NT2/D1 (cell line): ENCODE measurements around the gene LDB3.

Experiments used
- DNase-seq: peaks from one replicate; pipeline ENCODE4 v3.0.0-alpha.2; 2011; ENCODE audit warnings: low read depth, low spot score
- H3K27me3 ChIP-seq: 2 replicates; pipeline ENCODE4 v1.6.0; 2011; ENCODE audit warnings: mild to moderate bottlenecking; ENCODE audit not compliant: insufficient read length, insufficient read depth
- H3K36me3 ChIP-seq: 2 replicates; pipeline ENCODE4 v1.6.1; 2011; ENCODE audit warnings: mild to moderate bottlenecking, low read length, mixed read lengths; ENCODE audit not compliant: insufficient read depth, insufficient read length
- H3K4me1 ChIP-seq: 2 replicates; pipeline ENCODE4 v1.5.1; 2011; ENCODE audit not compliant: insufficient read depth, insufficient read length
- H3K4me3 ChIP-seq: 2 replicates; pipeline ENCODE4 v1.5.1; 2011; ENCODE audit warnings: low read depth; ENCODE audit not compliant: insufficient read length
- H3K9ac ChIP-seq: 2 replicates; pipeline ENCODE4 v1.6.0; 2011; ENCODE audit warnings: low read depth; ENCODE audit not compliant: insufficient read length
- H3K9me3 ChIP-seq: 2 replicates; pipeline ENCODE4 v1.5.1; 2011; ENCODE audit warnings: mild to moderate bottlenecking, low read length; ENCODE audit not compliant: insufficient read depth
- SUZ12 ChIP-seq: IDR thresholded peaks from 2 replicates; pipeline ENCODE4 v1.6.1; 2011; ENCODE audit not compliant: insufficient read length, insufficient read depth; ENCODE audit errors: extremely low read depth
- YY1 ChIP-seq: IDR thresholded peaks from 2 replicates; pipeline ENCODE4 v1.6.1; 2011; ENCODE audit not compliant: insufficient read length, insufficient read depth
- ZNF274 ChIP-seq: IDR thresholded peaks from 2 replicates; pipeline ENCODE4 v1.6.1; 2011; ENCODE audit warnings: mild to moderate bottlenecking, low read depth, low read length

The LDB3 gene

DNA sequence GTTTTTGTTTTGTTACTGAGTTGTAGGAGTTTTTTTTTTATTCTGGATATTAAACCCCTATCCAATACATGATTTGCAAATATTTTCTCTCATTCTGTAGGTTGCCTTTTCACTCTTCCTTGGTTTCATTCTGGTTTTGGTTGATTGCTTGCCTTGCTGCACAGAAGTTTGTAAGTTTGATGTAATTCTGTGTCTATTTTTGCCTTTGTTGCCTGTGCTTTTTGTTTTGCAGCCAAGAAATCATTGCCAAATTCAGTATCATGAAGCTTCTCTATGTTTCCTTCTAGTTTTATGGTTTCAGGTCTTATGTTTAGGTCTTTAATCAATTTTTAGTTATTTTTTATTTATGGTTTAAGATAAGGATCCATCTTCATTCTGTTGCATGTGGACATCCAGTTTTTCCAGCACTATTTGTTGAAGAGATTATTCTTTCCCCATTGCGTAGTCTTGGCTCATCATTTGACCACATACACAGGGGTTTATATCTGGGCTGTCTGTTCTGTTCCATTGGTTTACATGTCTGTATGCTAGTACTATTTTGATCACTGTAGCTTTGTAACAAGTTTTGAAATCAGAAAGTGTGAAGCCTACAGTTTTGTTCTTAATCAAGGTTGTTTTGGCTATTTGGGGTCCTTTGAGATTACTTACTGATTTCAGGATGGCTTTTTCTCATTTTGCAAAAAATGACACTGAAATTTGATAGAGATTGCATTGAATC lies 114.5 kb downstream of the LDB3 start:
- H3K9ac ChIP-seq, result no peak overlapping the region
- TF ChIP-seq YY1 (no peak), SUZ12 (no peak)
- peaks cover 2% of the 10 kb centered on the region for H3K4me1 ChIP-seq
- peaks cover 6% of the 10 kb centered on the region for H3K36me3 ChIP-seq
- H3K9me3 ChIP-seq, result no peaks in the 10 kb centered on the region
- no peaks in the 10 kb centered on the region for H3K27me3 ChIP-seq
- H3K4me3 ChIP-seq, result no peak overlapping the region
- DNase-seq, result no peak

DNA sequence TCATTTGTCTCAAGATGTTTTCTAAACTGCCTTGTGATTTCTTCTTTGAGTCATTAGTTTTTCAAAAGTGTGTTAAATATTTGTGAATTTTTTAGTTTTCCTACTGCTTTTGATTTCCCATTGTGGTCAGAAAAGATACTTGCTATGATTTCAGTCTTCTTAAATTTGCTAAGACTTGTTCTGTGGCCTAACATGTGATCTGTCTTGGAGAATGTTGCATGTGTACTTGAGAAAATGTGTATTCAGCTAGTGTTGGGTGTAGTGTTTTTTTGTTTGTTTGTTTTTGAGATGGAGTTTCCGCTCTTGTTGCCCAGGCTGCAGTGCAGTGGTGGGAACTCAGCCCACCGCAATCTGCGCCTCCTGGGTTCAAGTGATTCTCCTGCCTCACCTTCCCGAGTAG lies 116.7 kb downstream of the LDB3 start:
- Histone ChIP-seq H3K4me3 (no peak overlapping the region), H3K27me3 (no peaks in the 10 kb centered on the region), H3K36me3 (no peaks in the 10 kb centered on the region), H3K9ac (no peak overlapping the region), H3K4me1 (peaks cover 2% of the 10 kb centered on the region), H3K9me3 (no peaks in the 10 kb centered on the region)
- TF ChIP-seq SUZ12 (no peak), ZNF274 (no peak), YY1 (no peak)
- no peak for DNase-seq
